ENCODE measurements around the gene MAP1S.
"Not testable (repeated sequence)": the region's sequence is repeated elsewhere in the genome, so short reads cannot be mapped to it uniquely, and the experiment has no call there.

Gene MAP1S

GRCh38 chr19:17765069-17765618 is 45.9 kb downstream of the MAP1S start:
- DNase-seq (ENCODE audit: low read depth) = no peak

GRCh38 chr19:17766543-17767131 is 47.4 kb downstream of the MAP1S start:
- DNase-seq (ENCODE audit: low read depth) = no peak

- DNase-seq (ENCODE audit: low read depth) = no peak
Observed at GRCh38 chr19:17767559-17767958, 48.3 kb downstream of the MAP1S start.

GRCh38 chr19:17770613-17771012 is 51.3 kb downstream of the MAP1S start:
- DNase-seq (ENCODE audit: low read depth) = no peak

- no peak for DNase-seq (ENCODE audit: low read depth)
Observed at GRCh38 chr19:17772172-17772571, 52.9 kb downstream of the MAP1S start.

- no peak for DNase-seq (ENCODE audit: low read depth)
Observed at GRCh38 chr19:17775245-17775927, 56.1 kb downstream of the MAP1S start.

- DNase-seq (ENCODE audit: low read depth) = no peak
Observed at GRCh38 chr19:17775991-17776803, 56.9 kb downstream of the MAP1S start.

- not testable (repeated sequence) for DNase-seq (ENCODE audit: low read depth)
Observed at GRCh38 chr19:17777840-17778239, 58.6 kb downstream of the MAP1S start.

- DNase-seq (ENCODE audit: low read depth) = no peak
Observed at GRCh38 chr19:17778251-17778967, 59.1 kb downstream of the MAP1S start.

- DNase-seq (ENCODE audit: low read depth) = no peak
Observed at GRCh38 chr19:17778968-17779929, 60.0 kb downstream of the MAP1S start.

- DNase-seq (ENCODE audit: low read depth) = no peak
Observed at GRCh38 chr19:17780781-17781180, 61.5 kb downstream of the MAP1S start.

GRCh38 chr19:17783721-17784120 is 64.4 kb downstream of the MAP1S start:
- not testable (repeated sequence) for DNase-seq (ENCODE audit: low read depth)
